ENCODE results near the gene WDPCP.
"Not testable (repeated sequence)": the region's sequence is repeated elsewhere in the genome, so short reads cannot be mapped to it uniquely, and the experiment has no call there.

The WDPCP gene

GRCh38 chr2:63357722-63358121, 230.6 kb downstream of the WDPCP start:
- DNase-seq (ENCODE audit: low read depth in 2 of 2) = not testable (repeated sequence)

GRCh38 chr2:63347361-63347760, 240.9 kb downstream of the WDPCP start:
- no peak for DNase-seq (ENCODE audit: low read depth in 2 of 2)

- no peak for DNase-seq (ENCODE audit: low read depth in 2 of 2)
Observed at GRCh38 chr2:63346411-63346810, 241.9 kb downstream of the WDPCP start.

GRCh38 chr2:63345285-63345633, 243.0 kb downstream of the WDPCP start:
- no peak for DNase-seq (ENCODE audit: low read depth in 2 of 2)

GRCh38 chr2:63344575-63345284, 243.5 kb downstream of the WDPCP start:
- no peak for DNase-seq (ENCODE audit: low read depth in 2 of 2)

- no peak for DNase-seq (ENCODE audit: low read depth in 2 of 2)
Observed at GRCh38 chr2:63343397-63344109, 244.7 kb downstream of the WDPCP start.

GRCh38 chr2:63340443-63340842, 247.8 kb downstream of the WDPCP start:
- DNase-seq (ENCODE audit: low read depth in 2 of 2) = no peak

- DNase-seq (ENCODE audit: low read depth in 2 of 2) = no peak
Observed at GRCh38 chr2:63334910-63335309, 253.4 kb downstream of the WDPCP start.

GRCh38 chr2:63326473-63326872, 261.8 kb downstream of the WDPCP start:
- DNase-seq (ENCODE audit: low read depth in 2 of 2) = no peak

GRCh38 chr2:63323662-63324061, 264.6 kb downstream of the WDPCP start:
- DNase-seq (ENCODE audit: low read depth in 2 of 2) = not testable (repeated sequence)

GRCh38 chr2:63321973-63322372, 266.3 kb downstream of the WDPCP start:
- DNase-seq (ENCODE audit: low read depth in 2 of 2) = not testable (repeated sequence)

- DNase-seq (ENCODE audit: low read depth in 2 of 2) = no peak
Observed at GRCh38 chr2:63320669-63321068, 267.6 kb downstream of the WDPCP start.

- no peak for DNase-seq (ENCODE audit: low read depth in 2 of 2)
Observed at GRCh38 chr2:63310614-63311013, 277.7 kb downstream of the WDPCP start.

GRCh38 chr2:63301481-63301880, 286.8 kb downstream of the WDPCP start:
- DNase-seq (ENCODE audit: low read depth in 2 of 2) = no peak

GRCh38 chr2:63300835-63301234, 287.4 kb downstream of the WDPCP start:
- DNase-seq (ENCODE audit: low read depth in 2 of 2) = no peak

GRCh38 chr2:63287956-63288355, 300.3 kb downstream of the WDPCP start:
- no peak for DNase-seq (ENCODE audit: low read depth in 2 of 2)

GRCh38 chr2:63286520-63286919, 301.8 kb downstream of the WDPCP start:
- DNase-seq (ENCODE audit: low read depth in 2 of 2) = not testable (repeated sequence)

- DNase-seq (ENCODE audit: low read depth in 2 of 2) = no peak
Observed at GRCh38 chr2:63283273-63283672, 305.0 kb downstream of the WDPCP start.

- DNase-seq (ENCODE audit: low read depth in 2 of 2) = no peak
Observed at GRCh38 chr2:63272560-63272959, 315.7 kb downstream of the WDPCP start.

- DNase-seq (ENCODE audit: low read depth in 2 of 2) = no peak
Observed at GRCh38 chr2:63270717-63271116, 317.6 kb downstream of the WDPCP start.

- no peak for DNase-seq (ENCODE audit: low read depth in 2 of 2)
Observed at GRCh38 chr2:63268946-63269345, 319.3 kb downstream of the WDPCP start.

- no peak for DNase-seq (ENCODE audit: low read depth in 2 of 2)
Observed at GRCh38 chr2:63261137-63261621, 327.1 kb downstream of the WDPCP start.

GRCh38 chr2:63257473-63257872, 330.8 kb downstream of the WDPCP start:
- no peak for DNase-seq (ENCODE audit: low read depth in 2 of 2)

All from stimulated activated CD8-positive, alpha-beta memory T cell treated with anti-CD3 and anti-CD28 coated beads, Interleukin-15, amount 100 ng/mL, for 48 hours (primary cell).